ENCODE data around the gene FNDC3B.

Gene FNDC3B

DNA sequence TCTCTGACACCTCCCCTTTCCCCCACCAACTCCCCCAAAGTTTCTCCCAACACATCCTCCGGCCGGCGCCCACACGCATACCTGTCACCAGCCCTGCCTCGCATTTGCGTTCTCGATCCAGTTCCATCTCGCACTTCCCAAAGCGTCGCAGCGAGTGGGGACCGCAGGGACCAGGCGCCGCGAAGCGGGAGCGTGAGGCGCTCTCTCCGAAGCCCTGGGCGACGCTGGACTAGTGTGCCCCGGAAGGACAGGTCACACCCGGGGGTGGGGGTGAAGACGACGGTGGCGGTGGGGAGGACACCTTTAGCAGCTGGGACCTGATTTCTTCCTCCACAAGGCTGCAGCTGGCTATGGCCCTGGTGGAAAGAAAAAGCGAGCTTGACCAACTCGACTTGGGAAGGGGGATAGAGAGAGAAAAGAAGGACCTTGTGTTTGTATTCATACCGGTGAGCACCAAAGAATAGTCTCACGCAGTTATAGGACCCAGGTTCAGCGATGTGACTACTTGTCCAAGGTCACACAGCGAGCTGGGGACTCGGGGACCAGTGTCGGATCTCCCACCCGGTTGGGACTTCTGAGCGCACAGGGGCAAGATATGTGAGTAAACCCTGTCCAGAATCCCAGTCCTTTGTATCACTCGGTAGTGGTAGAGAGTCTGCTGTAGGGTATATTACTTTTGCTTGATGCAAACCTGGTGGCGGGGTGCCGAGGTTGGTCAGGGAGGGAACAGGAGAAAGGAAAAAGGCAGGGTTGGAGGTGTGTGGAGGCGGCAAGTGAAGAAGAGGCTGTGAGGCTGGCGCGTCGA lies 409.5 kb downstream of the FNDC3B start:
- no peak for DNase-seq (ENCODE audit: low read depth in 3 of 3)

DNA sequence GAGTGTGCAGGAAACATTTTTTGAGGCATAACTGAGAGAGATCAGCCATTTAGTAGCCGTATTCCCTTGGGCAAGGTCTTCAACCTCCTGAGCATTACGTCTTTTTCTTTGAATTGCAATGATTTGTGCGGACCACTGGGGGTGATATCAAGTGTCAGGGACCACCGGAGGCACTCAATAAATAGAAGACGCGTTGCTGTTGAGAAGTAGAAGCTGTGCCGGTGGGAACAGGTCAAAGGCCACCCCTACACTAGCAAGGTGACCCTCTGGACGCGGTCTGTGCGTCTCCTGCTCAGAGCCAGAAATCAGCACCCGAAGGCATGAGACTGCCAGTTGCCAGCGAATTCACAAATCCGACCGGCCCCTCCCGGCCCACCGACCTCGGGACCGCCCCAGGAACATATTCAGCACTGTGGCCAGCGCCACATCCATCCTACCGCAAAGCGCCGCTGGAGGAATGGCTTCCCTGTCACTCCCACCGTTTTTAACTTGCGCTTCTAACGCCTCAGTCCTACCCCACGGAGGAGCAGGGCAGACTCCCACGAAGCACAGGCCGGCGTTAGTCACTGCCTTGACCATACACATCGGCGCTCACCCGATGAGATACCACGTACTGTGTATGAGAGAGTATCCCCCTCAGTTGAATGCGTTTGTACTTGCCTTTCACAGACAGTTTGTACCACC lies 410.2 kb downstream of the FNDC3B start:
- no peak for DNase-seq (ENCODE audit: low read depth in 3 of 3)

Measured in stimulated activated CD4-positive, alpha-beta T cell treated with anti-CD3 and anti-CD28 coated beads, TNF-alpha, amount 100 ng/mL, for 48 hours (primary cell).